HG03025 (cell line): ENCODE measurements around the gene HACD1.
A peak's percentile ranks its signal among the peaks of the same experiment; 100 is the strongest.
"Not testable (repeated sequence)": the region's sequence is repeated elsewhere in the genome, so short reads cannot be mapped to it uniquely, and the experiment has no call there.

Experiments used
- ATAC-seq: cut with Tn5 transposase; IDR thresholded peaks from one replicate; pipeline ENCODE4 v1.9.1; 2021; ENCODE audit warnings: mild to moderate bottlenecking, moderate library complexity; ENCODE audit not compliant: unreplicated experiment, low FRiP score

Gene HACD1

DNA sequence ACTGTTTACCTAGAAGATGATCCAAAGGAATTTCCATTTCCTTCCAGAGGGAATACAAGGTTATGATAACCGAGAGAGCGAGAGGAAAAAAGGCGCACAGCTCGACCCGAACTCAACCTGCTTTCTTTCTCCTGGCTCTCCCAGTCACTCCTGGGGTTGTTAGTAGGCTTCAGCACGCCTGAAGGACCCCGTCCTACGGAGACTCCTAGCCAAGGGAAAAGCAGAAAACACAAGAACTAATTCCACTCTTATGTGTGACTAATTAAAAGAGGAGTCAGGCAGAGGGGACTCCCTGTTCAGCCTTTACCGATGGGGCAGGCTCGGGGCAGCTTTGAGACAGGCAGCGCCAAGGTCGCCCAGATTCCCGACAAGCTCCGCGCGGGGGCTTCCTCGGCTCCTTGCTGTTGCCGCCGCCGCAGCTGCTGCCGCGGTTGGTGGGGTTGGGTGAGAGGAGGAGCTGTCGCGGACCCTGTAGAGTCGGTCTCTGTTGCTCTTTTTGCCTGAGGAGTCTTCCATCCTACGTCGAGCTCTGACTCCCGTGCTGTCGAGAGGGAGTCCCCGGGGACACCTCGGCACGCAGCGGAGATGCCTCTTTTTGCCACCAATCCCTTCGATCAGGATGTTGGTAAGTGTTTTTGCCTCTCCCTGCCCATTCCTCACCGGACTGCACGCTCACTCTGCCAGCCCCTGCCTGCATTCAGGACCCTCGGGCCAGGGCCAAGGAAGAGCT, 26.7 kb upstream of the HACD1 start, which contains the start of gene STAM:
Gene STAM (plus strand): TSS at position 397 of the 730 bp plus-strand sequence. CDS start 189 bp downstream, at position 586.
- ATAC-seq: peak; percentile 96

DNA sequence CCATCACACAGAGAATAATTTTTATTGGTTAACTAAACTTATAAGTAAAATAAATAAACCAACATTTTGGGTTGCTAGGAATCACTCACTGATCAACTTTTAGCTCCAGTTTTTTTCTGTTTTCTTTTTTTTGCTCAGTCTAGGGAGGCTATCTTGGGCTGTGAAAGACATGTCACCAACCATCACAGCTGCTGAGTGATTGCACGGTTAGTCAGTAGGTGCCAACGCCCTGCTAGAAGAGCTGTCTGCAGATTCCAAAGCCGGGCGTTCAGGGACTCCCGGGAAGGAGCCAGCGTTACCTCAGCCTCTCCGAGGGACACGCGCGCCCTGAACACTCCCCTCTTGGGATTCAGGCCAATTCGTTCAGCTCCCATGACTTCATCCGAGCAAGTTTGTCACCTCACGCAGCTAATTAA, 26.2 kb upstream of the HACD1 start:
- peak; percentile 24 for ATAC-seq

DNA sequence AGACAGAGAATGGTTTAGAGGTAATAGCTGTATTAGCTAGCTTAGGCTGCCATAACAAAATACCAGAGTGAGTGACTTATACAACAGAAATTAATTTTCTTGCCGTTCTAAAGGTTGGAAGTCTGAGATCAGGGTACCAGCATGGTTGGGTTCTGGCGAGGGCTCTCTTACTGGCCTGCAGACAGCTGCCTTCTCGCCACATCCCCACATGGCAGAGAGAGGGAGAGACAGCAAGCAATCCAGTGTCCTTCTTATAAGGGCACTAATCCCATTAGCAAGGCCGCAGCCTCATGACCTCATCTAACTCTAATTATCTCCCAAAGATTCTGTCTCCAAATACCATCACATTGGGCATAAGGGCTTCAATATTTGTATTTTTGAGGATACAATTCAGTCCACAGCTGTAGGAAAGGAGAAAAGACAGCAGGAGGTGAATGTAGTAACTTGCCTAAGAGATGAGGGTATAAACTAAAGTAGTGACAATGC, 23.2 kb upstream of the HACD1 start:
- no peak for ATAC-seq

DNA sequence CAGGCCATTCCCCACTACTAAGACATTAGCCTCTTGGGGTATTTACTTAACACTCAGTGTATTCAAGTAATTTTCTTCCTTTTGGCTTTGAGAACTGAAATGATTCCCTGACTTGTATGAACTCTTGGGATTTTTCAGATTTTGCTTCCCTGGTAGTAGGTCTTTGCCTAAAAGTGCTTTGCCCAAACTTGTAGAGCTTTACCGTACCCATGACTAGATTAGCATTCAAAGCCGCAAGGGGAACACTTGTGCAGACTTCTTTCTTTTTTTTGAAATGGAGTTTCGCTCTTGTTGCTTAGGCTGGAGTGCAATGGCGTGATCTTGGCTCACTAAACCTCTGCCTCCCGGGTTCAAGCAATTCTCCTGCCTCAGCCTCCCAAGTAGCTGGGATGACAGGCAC, 20.7 kb upstream of the HACD1 start:
- no peak for ATAC-seq

DNA sequence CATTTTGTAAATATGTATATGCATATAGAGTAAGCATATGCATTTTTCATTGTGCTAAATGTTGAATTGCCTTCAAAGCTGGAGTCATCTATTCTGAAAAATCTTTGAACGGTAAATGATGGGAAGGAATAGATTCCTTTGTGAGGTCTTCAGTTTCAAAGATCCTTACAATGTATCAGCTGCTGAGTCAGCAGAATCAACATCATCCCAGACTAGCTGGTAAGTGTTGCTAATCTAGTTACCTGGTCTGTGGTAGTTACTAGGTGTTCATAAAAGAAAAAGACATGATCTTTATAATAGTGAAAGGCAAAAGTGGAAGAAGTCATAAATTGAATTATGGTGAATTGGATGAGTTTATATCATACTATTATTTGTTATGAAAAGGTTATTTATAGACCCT, 16.2 kb upstream of the HACD1 start:
- no peak for ATAC-seq

DNA sequence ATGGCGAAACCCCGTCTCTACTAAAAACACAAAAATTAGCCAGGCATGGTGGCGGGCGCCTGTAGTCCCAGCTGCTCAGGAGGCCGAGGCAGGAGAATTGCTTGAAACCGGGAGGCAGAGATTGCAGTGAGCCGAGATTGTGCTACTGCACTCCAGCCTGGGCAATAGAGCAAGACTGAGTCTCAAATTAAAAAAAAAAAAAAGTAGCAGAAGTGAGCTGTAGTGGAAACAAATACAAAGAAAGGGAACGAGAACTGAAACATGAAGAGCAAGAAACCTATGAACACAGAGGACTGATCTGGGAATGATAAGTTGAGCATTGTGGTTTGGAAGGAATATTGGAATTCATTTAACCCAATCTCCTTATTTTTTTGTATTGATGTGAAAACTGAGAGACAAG, 15.4 kb upstream of the HACD1 start:
- ATAC-seq: not testable (repeated sequence)

DNA sequence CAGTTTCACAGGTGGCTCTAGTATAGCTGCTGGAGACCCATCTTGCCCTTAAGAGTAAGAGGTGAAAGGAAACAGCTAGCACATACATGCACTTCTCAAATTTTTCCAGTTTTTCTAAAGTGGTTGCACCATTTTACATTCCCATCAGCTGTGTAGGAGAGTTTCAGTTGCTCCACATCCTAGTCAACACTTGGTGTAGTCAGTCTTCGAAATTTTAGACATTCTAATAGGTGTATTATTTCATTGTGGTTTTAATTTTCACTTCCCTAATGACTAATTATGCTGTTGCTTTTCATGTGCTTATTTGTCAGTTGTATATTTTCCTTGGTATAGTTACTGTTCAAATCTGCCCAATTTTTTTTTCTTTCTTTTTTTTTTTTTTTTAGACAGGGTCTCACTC, 9.5 kb upstream of the HACD1 start:
- ATAC-seq: no peak

DNA sequence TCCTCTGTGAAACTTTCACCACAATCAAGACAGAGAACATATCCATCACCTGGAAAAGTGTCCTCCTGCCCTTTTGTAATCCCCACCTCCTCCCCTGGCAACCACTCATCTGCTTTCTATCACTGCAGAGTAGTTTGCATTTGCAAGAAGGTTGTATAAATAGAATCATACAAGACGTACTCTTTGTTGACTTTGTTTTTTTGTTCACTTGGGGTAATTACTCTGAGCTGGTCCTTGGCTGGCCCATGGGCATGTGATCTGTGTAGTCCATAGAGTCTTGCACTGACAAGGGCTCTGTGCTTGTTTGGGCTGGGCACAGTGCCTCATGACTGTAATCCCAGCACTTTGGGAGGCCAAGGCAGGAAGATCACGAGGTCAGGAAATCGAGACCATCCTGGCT, 7.8 kb upstream of the HACD1 start:
- ATAC-seq: no peak

DNA sequence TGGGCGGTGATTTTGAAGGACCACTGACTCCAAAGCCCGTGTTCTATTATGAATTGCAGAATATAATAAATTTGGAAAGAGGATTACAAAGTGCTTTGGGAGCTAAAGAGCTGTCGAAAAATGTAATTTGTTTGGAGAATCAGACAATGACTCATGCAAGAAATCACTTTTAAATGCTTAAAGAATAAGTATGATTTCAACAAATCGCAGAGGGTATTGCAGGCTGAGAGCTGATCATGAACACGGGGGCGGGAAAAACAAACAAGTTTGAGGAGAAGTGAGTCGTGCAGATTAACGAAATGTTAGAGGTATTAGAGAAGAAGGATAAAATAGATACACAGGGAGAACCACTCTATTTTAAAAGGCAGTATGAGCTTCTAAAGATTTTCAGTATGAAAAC, 4.9 kb upstream of the HACD1 start:
- ATAC-seq: no peak

DNA sequence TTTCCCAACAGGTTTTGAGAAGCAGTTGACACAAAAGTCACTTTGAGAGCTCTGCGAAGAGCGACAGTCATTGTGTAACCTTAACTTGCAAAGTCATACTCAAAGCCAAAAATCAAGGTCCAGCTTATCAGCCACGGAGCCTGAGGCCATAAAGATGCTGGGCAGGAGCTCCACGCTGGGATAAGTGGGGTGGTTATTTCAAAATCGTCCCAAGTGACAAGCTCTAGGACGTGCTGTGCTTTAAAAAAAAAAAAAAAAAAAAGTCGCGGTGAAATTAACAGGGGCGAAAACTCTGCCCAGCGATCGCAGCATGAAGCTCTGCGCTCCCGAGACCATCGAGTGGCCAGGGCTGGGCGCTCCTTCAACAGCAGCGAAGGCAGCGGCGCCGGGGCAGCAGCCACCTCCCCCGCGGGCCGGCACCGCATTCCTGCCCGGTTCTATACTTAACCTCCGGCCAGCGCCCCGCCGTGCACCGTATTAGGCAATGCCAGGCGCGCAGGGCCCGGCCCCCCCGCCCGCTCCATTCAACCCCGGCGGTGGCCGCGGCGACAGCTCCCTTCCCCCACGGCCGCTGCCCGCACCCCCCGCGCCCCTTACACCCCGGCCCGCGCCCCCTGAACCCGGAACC, 657 bp downstream of the HACD1 start:
- peak; percentile 13 for ATAC-seq

DNA sequence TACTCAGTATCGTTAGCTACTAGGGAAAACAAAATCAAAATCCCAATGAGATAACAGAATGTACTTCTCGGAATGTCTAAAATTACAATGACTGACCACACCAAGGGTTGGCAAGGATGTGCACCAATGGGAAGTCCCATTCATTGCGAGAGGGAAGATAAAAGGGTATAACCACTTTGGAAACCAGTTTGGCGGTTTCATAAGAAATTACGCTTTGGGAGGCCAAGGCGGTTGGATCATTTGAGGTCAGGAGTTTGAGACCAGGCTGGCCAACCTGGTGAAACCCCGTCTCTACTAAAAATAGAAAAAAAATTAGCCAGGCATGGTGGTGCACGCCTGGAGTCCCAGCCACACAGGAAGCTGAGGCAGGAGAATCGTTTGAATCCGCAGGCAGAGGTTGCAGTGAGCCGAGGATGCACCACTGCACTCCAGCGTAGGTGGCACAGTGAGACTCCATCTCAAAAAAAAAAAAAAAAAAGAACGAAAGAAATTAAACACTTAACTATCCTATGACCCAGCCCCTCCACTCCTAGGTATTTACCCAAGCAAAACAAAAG, 7.6 kb downstream of the HACD1 start:
- ATAC-seq: no peak

DNA sequence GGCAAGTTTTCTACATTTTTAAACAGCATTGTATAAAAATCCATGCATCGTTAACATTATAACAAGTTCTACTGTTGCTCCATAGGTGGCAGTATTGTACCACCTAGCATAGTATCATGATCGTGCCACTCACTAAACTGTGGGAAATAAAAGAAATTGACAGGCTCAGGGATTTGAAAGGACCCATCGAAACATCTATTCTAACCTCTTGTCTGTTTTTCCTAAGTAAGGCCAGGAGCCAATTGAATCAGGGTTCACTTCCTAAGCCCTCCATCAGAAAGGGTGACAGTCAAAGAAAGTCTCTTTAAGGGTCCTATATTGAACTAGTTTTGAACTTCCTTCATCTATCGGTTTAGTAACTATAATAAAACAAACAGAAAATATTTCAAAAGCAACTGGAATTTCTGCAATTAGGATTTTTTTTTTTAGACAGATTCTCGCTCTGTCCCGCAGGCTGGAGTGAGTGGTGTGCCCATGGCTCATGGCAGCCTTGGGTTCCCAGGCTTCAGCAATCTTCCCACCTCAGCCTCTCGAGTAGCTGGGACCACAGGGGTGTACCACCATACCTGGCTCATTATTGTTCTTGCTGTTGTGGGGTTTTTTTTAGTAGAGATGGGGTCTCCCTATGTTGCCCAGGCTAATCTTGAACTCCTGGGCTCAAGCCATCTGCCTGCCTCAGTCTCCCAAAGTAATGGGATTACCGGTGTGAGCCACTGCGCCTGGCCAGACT, 9.4 kb downstream of the HACD1 start:
- peak; percentile 55 for ATAC-seq

DNA sequence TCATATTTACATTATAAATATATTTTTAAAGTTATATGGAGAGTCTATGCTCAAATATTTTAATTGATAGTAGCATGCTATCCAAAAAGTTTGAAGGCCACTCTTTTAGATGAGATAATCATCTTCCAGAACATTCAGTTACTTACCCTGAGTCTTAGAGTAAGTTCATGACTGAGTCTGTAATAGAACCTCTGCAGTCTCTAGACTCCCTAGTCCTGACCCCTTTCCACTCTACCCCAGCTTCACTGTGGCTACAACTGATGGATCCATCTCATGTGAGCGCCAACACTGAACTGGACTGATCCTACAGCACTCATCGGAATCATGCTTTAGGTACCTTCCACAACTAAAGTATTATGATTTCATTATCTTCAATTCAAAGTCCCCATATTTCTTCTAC, 10.1 kb downstream of the HACD1 start:
- ATAC-seq: no peak

DNA sequence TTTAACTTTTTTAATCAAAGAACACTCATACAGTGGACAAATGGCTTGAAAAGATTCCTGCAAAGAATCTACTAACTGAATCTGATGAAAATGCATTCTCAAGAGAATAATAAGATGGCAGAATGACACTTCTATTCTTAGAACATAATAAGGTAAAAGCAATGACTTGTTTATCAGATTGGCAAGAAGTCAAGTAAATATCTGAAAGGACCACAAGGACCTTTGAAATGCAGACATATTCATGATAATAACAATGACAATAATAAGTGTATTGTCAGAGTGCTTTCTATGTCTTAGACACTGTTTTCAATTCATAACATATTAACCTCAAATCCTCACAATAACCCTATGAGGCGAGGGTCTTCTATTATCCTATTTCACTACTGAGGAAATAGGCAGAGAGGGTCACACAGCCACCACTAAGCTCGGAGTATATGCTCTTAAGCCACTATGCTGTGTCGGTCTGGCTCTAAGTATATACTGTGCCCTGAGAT, 10.6 kb downstream of the HACD1 start:
- ATAC-seq: no peak

DNA sequence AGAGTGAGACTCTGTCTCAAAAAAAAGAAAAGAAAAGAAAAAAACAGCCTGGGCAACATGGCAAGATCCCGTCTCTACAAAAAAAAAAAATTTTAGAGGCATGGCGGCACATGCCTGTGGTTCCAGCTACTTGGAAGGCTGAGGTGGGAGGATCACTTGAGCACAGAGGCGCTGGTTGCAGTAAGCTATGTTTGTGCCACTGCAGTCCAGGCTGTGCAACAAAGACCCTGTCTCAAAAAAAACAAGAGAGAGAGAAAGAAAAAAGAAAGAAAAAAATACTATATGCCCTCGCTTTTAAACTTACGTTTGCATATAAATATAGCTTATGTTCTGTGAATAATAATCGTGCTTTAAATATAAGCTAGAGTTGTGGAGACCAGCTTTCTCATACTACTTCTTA, 11.2 kb downstream of the HACD1 start:
- ATAC-seq: no peak

DNA sequence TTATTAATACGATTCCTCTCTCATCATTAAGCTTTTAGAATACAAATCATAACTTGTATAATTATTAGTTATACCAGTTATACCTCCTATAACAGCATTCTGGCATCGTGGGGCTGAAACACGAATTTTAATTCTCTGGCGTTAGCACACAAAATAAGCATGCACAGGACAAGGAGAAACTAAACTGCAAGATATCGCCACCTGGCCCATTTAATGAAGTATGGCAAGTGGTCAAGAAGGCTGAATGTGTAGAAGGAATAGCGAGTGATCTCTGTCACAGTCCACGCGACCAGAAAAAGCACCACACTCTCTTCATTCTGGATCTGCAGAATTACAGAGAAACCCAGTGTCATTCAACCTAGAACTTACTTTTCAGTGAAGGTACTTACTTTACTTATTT, 18.1 kb downstream of the HACD1 start:
- ATAC-seq: no peak

DNA sequence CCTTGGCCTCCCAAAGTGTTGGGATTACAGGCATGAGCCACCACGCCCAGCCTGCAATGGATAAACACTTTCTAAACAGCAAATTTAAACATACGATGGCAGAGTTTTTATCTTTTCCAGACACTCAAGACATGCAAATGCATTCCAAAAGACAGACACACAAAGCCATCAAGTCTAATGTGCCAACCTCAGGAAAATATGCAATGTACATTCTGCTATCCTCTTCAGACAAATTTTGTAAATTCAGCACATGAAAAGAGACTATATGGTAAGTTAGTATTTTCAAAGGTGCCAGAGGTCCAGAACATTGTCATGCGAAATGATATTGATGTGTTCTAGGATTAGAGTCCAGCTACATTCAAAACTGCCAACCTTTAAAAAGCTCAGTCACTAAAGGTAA, 19.8 kb downstream of the HACD1 start:
- no peak for ATAC-seq

DNA sequence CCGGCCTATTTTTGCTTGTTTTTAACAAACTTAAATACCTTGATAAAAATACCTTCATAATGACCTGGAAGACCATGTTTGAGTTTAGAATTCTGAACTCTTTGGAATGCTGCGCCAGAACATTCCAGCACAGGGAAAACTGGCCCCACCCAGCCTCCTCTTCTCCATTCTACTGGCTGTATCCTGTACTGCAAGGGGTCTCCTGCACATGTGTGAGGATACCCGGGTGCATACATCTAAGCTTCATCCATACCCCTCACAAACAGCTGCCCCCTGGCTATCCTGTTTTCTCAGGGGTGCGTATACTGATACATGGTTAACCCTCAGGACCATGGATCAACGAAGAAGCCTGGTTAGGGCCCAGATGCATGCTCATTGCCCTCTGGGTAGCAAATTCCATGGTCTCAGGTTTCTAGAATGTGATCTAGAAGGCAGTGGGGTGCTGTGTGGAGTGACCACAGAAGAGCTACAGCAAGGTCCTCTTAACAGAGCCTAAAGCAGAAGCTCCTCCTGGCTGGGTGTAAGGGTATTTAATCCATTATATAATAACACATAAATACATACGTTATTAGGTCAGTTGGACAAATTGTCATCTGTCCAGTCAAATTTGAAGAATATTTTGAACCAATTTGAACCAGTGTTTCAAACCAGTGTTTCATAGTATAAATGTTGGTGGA, 26.1 kb downstream of the HACD1 start:
- no peak for ATAC-seq

DNA sequence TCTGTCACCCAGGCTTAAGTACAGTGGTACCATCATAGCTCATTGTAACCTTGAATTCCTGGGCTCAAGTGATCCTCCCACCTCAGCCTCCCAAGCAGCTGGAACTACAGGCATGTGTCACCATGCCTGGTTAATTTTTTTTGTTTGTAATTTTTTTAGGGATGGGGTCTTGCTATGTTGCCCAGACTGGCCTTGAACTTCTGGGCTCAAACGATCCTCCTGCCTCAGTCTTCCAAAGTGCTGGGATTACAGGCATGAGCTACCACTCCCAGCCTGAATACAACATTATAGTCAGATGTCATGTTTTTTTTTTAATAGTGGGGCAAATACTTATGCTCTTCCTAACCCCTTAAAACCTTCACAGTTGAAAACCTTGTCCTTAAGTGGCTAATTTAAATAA, 27.9 kb downstream of the HACD1 start:
- not testable (repeated sequence) for ATAC-seq

DNA sequence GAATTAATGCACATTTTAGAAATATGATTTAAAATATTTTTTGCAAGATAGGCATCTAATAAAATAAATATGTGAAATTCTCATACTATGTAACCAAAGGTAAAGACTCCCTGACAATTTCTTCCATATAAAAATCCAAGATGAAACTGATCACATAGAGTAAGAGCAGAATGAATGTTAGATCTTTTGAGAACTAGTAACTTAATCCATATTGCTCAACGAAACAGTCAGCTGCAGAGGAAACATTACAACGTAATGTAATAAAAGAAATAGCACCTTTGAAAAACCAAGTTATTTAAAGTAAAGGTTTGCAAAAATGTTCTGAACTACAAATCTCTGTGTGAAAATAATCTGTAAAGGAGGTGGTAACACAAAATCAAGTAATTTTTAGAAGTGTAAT, 28.8 kb downstream of the HACD1 start:
- ATAC-seq: no peak
